Neural cell (in vitro differentiated cells): ENCODE results near the gene FAXC. TPM values are rescaled to one million over a fixed set of nuclear protein-coding genes. Genes with fewer than 3 reads are reported as not detected.

Experiments used
- H2AFZ ChIP-seq: fragments of 200-600, 300-800 bp; sonication (generic), shearing (Covaris generic); 2 replicates; pipeline ENCODE4 v1.6.0; 2014; ENCODE audit warnings: low read depth, mild to moderate bottlenecking, antibody characterized with exemption, low read length, moderate library complexity
- H3F3A ChIP-seq: fragments of 200-600 bp; shearing (Covaris generic); 2 replicates; pipeline ENCODE4 v1.6.1; 2016; ENCODE audit warnings: mild to moderate bottlenecking, moderate library complexity, mixed read lengths, antibody characterized with exemption, low read length; ENCODE audit not compliant: insufficient read depth, poor library complexity, severe bottlenecking
- H3K27ac ChIP-seq: fragments of 200-600, 300-800 bp; sonication (generic), shearing (Covaris generic); 2 replicates; pipeline ENCODE4 v1.5.1; 2014; ENCODE audit warnings: mild to moderate bottlenecking, low read length, moderate library complexity
- H3K27me3 ChIP-seq: fragments of 300-800, 200-600 bp; sonication (generic), shearing (Covaris generic); 2 replicates; pipeline ENCODE4 v1.6.0; 2014; ENCODE audit warnings: mild to moderate bottlenecking, low read depth, low read length, moderate library complexity; ENCODE audit not compliant: insufficient read depth
- H3K36me3 ChIP-seq: fragments of 300-800, 200-600 bp; sonication (generic), shearing (Covaris generic); 2 replicates; pipeline ENCODE4 v1.5.1; 2014; ENCODE audit warnings: mild to moderate bottlenecking, antibody characterized with exemption, low read length, moderate library complexity; ENCODE audit not compliant: insufficient read depth
- H3K4me2 ChIP-seq: fragments of 300-800, 200-600 bp; sonication (generic), shearing (Covaris generic); 2 replicates; pipeline ENCODE4 v1.6.0; 2014; ENCODE audit warnings: mild to moderate bottlenecking, low read length
- H3K4me3 ChIP-seq: fragments of 300-800, 200-600 bp; sonication (generic), shearing (Covaris generic); 2 replicates; pipeline ENCODE4 v1.5.1; 2014; ENCODE audit warnings: mild to moderate bottlenecking, low read length, moderate library complexity
- H3K79me2 ChIP-seq: fragments of 200-600 bp; shearing (Covaris generic); replicated peaks from 2 replicates; pipeline ENCODE4 v1.6.0; 2014; ENCODE audit warnings: mild to moderate bottlenecking, low read length, moderate library complexity; ENCODE audit not compliant: insufficient read depth
- H3K9ac ChIP-seq: fragments of 300-800, 200-600 bp; sonication (generic), shearing (Covaris generic); 2 replicates; pipeline ENCODE4 v1.6.1; 2016; ENCODE audit warnings: mild to moderate bottlenecking, low read length, mixed read lengths
- H3K9me2 ChIP-seq: fragments of 200-600 bp; shearing (Covaris generic); 2 replicates; pipeline ENCODE4 v1.6.1; 2016; ENCODE audit warnings: mild to moderate bottlenecking, low read length, mixed read lengths; ENCODE audit not compliant: insufficient read depth
- H3K9me3 ChIP-seq: fragments of 200-600, 300-800 bp; sonication (generic), shearing (Covaris generic); 2 replicates; pipeline ENCODE4 v1.6.1; 2016; ENCODE audit warnings: mild to moderate bottlenecking, mixed run types, low read length, moderate library complexity, mixed read lengths
- H4K20me1 ChIP-seq: fragments of 200-600 bp; shearing (Covaris generic); 2 replicates; pipeline ENCODE4 v1.6.1; 2016; ENCODE audit warnings: mild to moderate bottlenecking, mixed run types; ENCODE audit not compliant: insufficient read depth
- CTCF ChIP-seq: fragments of 450-650 bp; IDR thresholded peaks from 2 replicates; pipeline ENCODE4 v1.5.1; 2014; ENCODE audit warnings: antibody characterized with exemption, mild to moderate bottlenecking, moderate library complexity; ENCODE audit not compliant: poor library complexity, severe bottlenecking
- EP300 ChIP-seq: fragments of 450-650 bp; conservative IDR thresholded peaks from 2 replicates; pipeline ENCODE4 v1.6.1; 2014; ENCODE audit warnings: antibody characterized with exemption, mild to moderate bottlenecking, moderate library complexity; ENCODE audit not compliant: poor library complexity, severe bottlenecking
- EZH2 ChIP-seq: fragments of 200-600, 300-800 bp; shearing (Covaris generic), sonication (generic); IDR thresholded peaks from 2 replicates; pipeline ENCODE4 v1.6.1; 2014; ENCODE audit warnings: antibody characterized with exemption, low read length, borderline replicate concordance, mild to moderate bottlenecking; ENCODE audit not compliant: insufficient read depth, poor library complexity, severe bottlenecking
- MXI1 ChIP-seq: fragments of 450-650 bp; conservative IDR thresholded peaks from 2 replicates; pipeline ENCODE4 v1.6.1; 2014; ENCODE audit warnings: antibody characterized with exemption, mild to moderate bottlenecking; ENCODE audit not compliant: poor library complexity, severe bottlenecking
- POLR2AphosphoS5 ChIP-seq: IDR thresholded peaks from 2 replicates; pipeline ENCODE4 v1.6.1; 2012
- RAD21 ChIP-seq: fragments of 450-650 bp; conservative IDR thresholded peaks from 2 replicates; pipeline ENCODE4 v1.6.1; 2014; ENCODE audit warnings: antibody characterized with exemption, mild to moderate bottlenecking, moderate library complexity
- REST ChIP-seq: IDR thresholded peaks from 2 replicates; pipeline ENCODE4 v1.6.1; 2012; ENCODE audit warnings: borderline replicate concordance
- SMC3 ChIP-seq: fragments of 450-650 bp; conservative IDR thresholded peaks from 2 replicates; pipeline ENCODE4 v1.6.1; 2014; ENCODE audit warnings: antibody characterized with exemption, mild to moderate bottlenecking, moderate library complexity; ENCODE audit not compliant: poor library complexity
- TAF1 ChIP-seq: IDR thresholded peaks from 2 replicates; pipeline ENCODE4 v1.6.1; 2012; ENCODE audit warnings: low read depth
- polyA plus RNA-seq: library from polyadenylated mRNA; depleted of rRNA; stranded (reverse); fragments of >200 nt; gene quantifications from 2 replicates; pipeline ENCODE4 v1.2.3, GENCODE V29; 2014

The FAXC gene
- polyA plus RNA-seq, 1 donor from 2014 or later: 106 TPM

DNA sequence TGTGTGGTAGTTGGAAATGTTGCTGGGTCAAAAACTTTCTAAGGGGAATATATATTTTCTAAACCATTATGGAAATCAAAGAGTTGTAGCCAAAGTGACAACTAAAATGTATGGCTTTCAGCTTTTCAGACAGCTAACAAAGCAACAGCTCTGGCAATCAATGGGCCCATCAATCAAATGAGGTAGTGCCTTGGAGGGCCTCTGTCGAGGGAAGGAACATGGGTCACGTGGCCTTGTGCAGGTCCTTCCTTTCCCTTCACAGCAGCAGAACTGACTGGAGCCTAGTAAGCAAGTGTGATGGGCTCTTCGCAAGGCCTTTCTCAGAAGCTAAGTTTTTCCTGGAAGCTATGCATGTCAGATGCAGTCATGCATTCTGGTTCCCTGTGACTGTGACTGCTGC, 17.9 kb downstream of the FAXC start:
- Histone ChIP-seq H3K9ac (no peak overlapping the region), H3K27ac (no peak overlapping the region), H3K4me3 (peak overlapping the region; percentile 18), H2AFZ (no peak overlapping the region), H3K27me3 (no peaks in the 10 kb centered on the region), H3K4me2 (no peak overlapping the region), H3K79me2 (no peaks in the 10 kb centered on the region), H3K36me3 (peaks cover 9% of the 10 kb centered on the region), H3K9me3 (no peaks in the 10 kb centered on the region), H4K20me1 (no peaks in the 10 kb centered on the region), H3K9me2 (no peaks in the 10 kb centered on the region), H3F3A (no peaks in the 10 kb centered on the region)
- TF ChIP-seq POLR2AphosphoS5: no peak
- no peak for TF ChIP-seq RAD21
- peak; percentile 39 for TF ChIP-seq EP300

- H3K79me2 ChIP-seq: no peaks in the 10 kb centered on the region
Measured at GRCh38 chr6:99330159-99330558, 19.3 kb downstream of the FAXC start.

More at GRCh38 chr6:99330159-99330558, 19.3 kb downstream of the FAXC start:
- Histone ChIP-seq H3K9ac (no peak overlapping the region), H3K36me3 (peaks cover 9% of the 10 kb centered on the region), H3K4me2 (no peak overlapping the region), H3K4me3 (no peak overlapping the region), H2AFZ (no peak overlapping the region), H3K27me3 (no peaks in the 10 kb centered on the region), H4K20me1 (no peaks in the 10 kb centered on the region), H3K9me3 (no peaks in the 10 kb centered on the region), H3F3A (no peaks in the 10 kb centered on the region), H3K27ac (no peak overlapping the region), H3K9me2 (no peaks in the 10 kb centered on the region)
- TF ChIP-seq MXI1: no peak
- no peak for TF ChIP-seq POLR2AphosphoS5
- no peak for TF ChIP-seq REST
- no peak for TF ChIP-seq EZH2
- TF ChIP-seq TAF1: no peak
- TF ChIP-seq SMC3: peak; percentile 53
- TF ChIP-seq EP300: no peak
- peak; percentile 65 for TF ChIP-seq CTCF
- TF ChIP-seq RAD21: peak; percentile 61
